ENCODE results near the gene SLC22A17.

DNA sequence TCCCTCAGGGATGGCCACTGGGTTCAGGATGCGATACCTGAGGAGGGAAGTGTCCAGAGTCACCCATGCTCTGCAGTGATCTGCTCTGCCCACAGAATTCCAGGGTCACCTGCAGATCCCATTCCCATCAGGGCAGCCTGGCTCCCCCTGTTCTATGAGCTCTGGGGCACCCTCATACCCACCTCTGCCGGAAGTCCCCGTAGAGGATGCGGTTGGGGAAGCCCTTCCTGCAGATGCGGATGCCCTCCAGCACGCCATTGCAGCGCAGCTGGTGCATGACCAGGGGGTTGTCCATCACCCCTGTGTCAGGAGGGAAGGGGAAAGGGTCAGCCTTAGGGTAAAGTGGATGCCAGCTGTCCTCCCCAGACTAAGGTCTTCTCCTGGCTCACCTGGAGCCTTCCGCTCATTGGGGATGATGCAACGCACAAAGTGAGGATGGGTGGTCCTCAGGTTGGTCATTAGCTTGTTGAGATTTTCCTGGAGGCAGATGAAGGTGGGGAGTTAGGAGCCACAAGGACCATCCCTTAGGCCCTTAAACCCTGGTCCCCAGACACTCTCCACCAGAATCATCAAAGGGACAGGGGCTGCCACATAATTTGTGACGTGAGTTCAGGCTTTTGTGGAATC, 44.2 kb upstream of the SLC22A17 start:
- TF ChIP-seq POLR2A (IDR thresholded peaks at IDR 0.05; ENCODE audit: borderline replicate concordance, extremely low read depth, insufficient read depth, insufficient read length) (no peak), FOSL1 (IDR thresholded peaks at IDR 0.05; ENCODE audit: low read depth) (no peak)
- TF ChIP-seq, protein P1, sequence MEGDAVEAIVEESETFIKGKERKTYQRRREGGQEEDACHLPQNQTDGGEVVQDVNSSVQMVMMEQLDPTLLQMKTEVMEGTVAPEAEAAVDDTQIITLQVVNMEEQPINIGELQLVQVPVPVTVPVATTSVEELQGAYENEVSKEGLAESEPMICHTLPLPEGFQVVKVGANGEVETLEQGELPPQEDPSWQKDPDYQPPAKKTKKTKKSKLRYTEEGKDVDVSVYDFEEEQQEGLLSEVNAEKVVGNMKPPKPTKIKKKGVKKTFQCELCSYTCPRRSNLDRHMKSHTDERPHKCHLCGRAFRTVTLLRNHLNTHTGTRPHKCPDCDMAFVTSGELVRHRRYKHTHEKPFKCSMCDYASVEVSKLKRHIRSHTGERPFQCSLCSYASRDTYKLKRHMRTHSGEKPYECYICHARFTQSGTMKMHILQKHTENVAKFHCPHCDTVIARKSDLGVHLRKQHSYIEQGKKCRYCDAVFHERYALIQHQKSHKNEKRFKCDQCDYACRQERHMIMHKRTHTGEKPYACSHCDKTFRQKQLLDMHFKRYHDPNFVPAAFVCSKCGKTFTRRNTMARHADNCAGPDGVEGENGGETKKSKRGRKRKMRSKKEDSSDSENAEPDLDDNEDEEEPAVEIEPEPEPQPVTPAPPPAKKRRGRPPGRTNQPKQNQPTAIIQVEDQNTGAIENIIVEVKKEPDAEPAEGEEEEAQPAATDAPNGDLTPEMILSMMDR (IDR thresholded peaks at IDR 0.05 in 2 of 3, conservative IDR thresholded peaks at IDR 0.05 in 1 of 3; ENCODE audit: borderline replicate concordance in 1 of 3, insufficient read depth in 1 of 3, low read depth in 2 of 3, low read length in 2 of 3) = no peak
